KOPT-K1 (cell line): ENCODE results near the gene SDR39U1.
"Not testable (repeated sequence)": the region's sequence is repeated elsewhere in the genome, so short reads cannot be mapped to it uniquely, and the experiment has no call there.

Experiments
- H3K27ac ChIP-seq: fragments of 200-600 bp; sonication (generic); 2 replicates; pipeline ENCODE4 v1.5.1; 2016; ENCODE audit warnings: antibody characterized with exemption, mild to moderate bottlenecking, low read depth, low read length; ENCODE audit not compliant: poor library complexity, severe bottlenecking
- H3K36me3 ChIP-seq: fragments of 200-600 bp; sonication (generic); 2 replicates; pipeline ENCODE4 v1.5.1; 2017; ENCODE audit warnings: antibody characterized with exemption, mild to moderate bottlenecking, low read length, moderate library complexity; ENCODE audit not compliant: insufficient read depth
- H3K9me3 ChIP-seq: fragments of 200-600 bp; sonication (generic); 2 replicates; pipeline ENCODE4 v1.5.1; 2017; ENCODE audit warnings: antibody characterized with exemption, low read length, mild to moderate bottlenecking; ENCODE audit not compliant: insufficient read depth, poor library complexity, severe bottlenecking

The SDR39U1 gene

GRCh38 chr14:24442240-24443052 is at the start of gene SDR39U1:
Gene SDR39U1 (minus strand): TSS chr14:24442776. CDS start chr14:24442769, 7 bp downstream.
- Histone ChIP-seq H3K27ac (peak within 1 kb of the TSS; percentile 88), H3K36me3 (peaks cover 38% of the 10 kb centered on the region), H3K9me3 (no peaks in the 10 kb centered on the region)

GRCh38 chr14:24491586-24492408 is 49.2 kb upstream of the SDR39U1 start:
- not testable (repeated sequence) for H3K27ac ChIP-seq, H3K9me3 ChIP-seq, H3K36me3 ChIP-seq

GRCh38 chr14:24483604-24484252 is 41.2 kb upstream of the SDR39U1 start:
- no peaks in the 10 kb centered on the region for H3K36me3 ChIP-seq
- no peaks in the 10 kb centered on the region for H3K9me3 ChIP-seq
- peak overlapping the region; percentile 31 for H3K27ac ChIP-seq

- not testable (repeated sequence) for H3K27ac ChIP-seq, H3K36me3 ChIP-seq
Measured at GRCh38 chr14:24482699-24483303, 40.2 kb upstream of the SDR39U1 start.

GRCh38 chr14:24481622-24482324 is 39.2 kb upstream of the SDR39U1 start:
- Histone ChIP-seq H3K27ac (no peak overlapping the region), H3K36me3 (no peaks in the 10 kb centered on the region), H3K9me3 (no peaks in the 10 kb centered on the region)

More at GRCh38 chr14:24482699-24483303, 40.2 kb upstream of the SDR39U1 start:
- H3K9me3 ChIP-seq, result not testable (repeated sequence)

- not testable (repeated sequence) for H3K36me3 ChIP-seq, H3K27ac ChIP-seq, H3K9me3 ChIP-seq
Measured at GRCh38 chr14:24479999-24480398, 37.4 kb upstream of the SDR39U1 start.

GRCh38 chr14:24475261-24475660 is 32.7 kb upstream of the SDR39U1 start:
- Histone ChIP-seq H3K27ac (no peak overlapping the region), H3K9me3 (no peaks in the 10 kb centered on the region), H3K36me3 (no peaks in the 10 kb centered on the region)

- no peak overlapping the region for H3K27ac ChIP-seq
- no peaks in the 10 kb centered on the region for H3K9me3 ChIP-seq
- H3K36me3 ChIP-seq, result no peaks in the 10 kb centered on the region
Measured at GRCh38 chr14:24473211-24473610, 30.6 kb upstream of the SDR39U1 start.

- H3K27ac ChIP-seq, H3K36me3 ChIP-seq, H3K9me3 ChIP-seq: not testable (repeated sequence)
Measured at GRCh38 chr14:24470450-24470849, 27.9 kb upstream of the SDR39U1 start.

- H3K36me3 ChIP-seq, result no peaks in the 10 kb centered on the region
- no peaks in the 10 kb centered on the region for H3K9me3 ChIP-seq
- no peak overlapping the region for H3K27ac ChIP-seq
Measured at GRCh38 chr14:24465805-24466204, 23.2 kb upstream of the SDR39U1 start.

- Histone ChIP-seq H3K27ac (no peak overlapping the region), H3K9me3 (no peaks in the 10 kb centered on the region), H3K36me3 (no peaks in the 10 kb centered on the region)
Measured at GRCh38 chr14:24465368-24465767, 22.8 kb upstream of the SDR39U1 start.

GRCh38 chr14:24463884-24464785 is 21.6 kb upstream of the SDR39U1 start:
- Histone ChIP-seq H3K36me3 (no peaks in the 10 kb centered on the region), H3K27ac (no peak overlapping the region), H3K9me3 (no peaks in the 10 kb centered on the region)

GRCh38 chr14:24463017-24463883 is 20.7 kb upstream of the SDR39U1 start:
- Histone ChIP-seq H3K9me3 (no peaks in the 10 kb centered on the region), H3K36me3 (no peaks in the 10 kb centered on the region), H3K27ac (no peak overlapping the region)
